SK-N-SH (cell line): ENCODE data around the gene EDN2. TPM values are rescaled to one million over a fixed set of nuclear protein-coding genes. Genes with fewer than 3 reads are reported as not detected.

ENCODE experiments used
- CTCF ChIA-PET: fragments of 300-600, 350-600 bp; formaldehyde crosslinking; extraction: SDS; loops from one replicate; lab custom pipeline; 2021; lab: Yijun Ruan, JAX
- POLR2A ChIA-PET: fragments of 350-600 bp; sonication (Branson Sonifier 250); formaldehyde crosslinking; extraction: SDS; loops from one replicate; lab custom pipeline; 2020; ENCODE audit warnings: antibody characterized with exemption, inconsistent platforms; lab: Yijun Ruan, JAX
- DNase-seq: peaks from one replicate; pipeline ENCODE4 v3.0.0; 2012
- H2AFZ ChIP-seq: fragments of 200-600 bp; sonication (generic); 2 replicates; pipeline ENCODE4 v1.8.1; 2016; ENCODE audit warnings: antibody characterized with exemption, mild to moderate bottlenecking, low read depth
- H3F3A ChIP-seq: fragments of 200-600 bp; sonication (generic); replicated peaks from 2 replicates; pipeline ENCODE3; 2016; ENCODE audit warnings: antibody characterized with exemption, mild to moderate bottlenecking; ENCODE audit not compliant: insufficient read depth
- H3K27ac ChIP-seq, 2 experiments: fragments of 200-500 bp in 1 of 2; fragments of 200-600 bp in 1 of 2; sonication (Bioruptor generic) in 1 of 2; sonication (generic), shearing (Covaris generic) in 1 of 2; 2 replicates each; pipeline versions ENCODE4 v1.5.1 to v1.6.1; 2014 to 2016; ENCODE audit warnings: low read depth in 2 of 2, inconsistent platforms in 1 of 2, low read length in 1 of 2, mild to moderate bottlenecking in 1 of 2, mixed read lengths in 1 of 2
- H3K27me3 ChIP-seq: fragments of 200-600 bp; sonication (generic), shearing (Covaris generic); 2 replicates; pipeline ENCODE4 v1.6.1; 2016; ENCODE audit warnings: mixed run types; ENCODE audit not compliant: insufficient read depth
- H3K36me3 ChIP-seq, 2 experiments: fragments of 200-500 bp in 1 of 2; fragments of 200-600 bp in 1 of 2; sonication (Bioruptor generic) in 1 of 2; sonication (generic) in 1 of 2; replicated peaks in 1 of 2; 2 replicates each; pipeline versions ENCODE3 to v1.5.1; 2014 to 2016; ENCODE audit warnings: low read length in 1 of 2, mild to moderate bottlenecking in 1 of 2; ENCODE audit not compliant: insufficient read depth in 2 of 2, control insufficient read depth in 1 of 2
- H3K4me1 ChIP-seq, 2 experiments: fragments of 200-500 bp in 1 of 2; fragments of 200-600 bp in 1 of 2; sonication (Bioruptor generic) in 1 of 2; sonication (generic), shearing (Covaris generic) in 1 of 2; 2 replicates each; pipeline versions ENCODE4 v1.5.1 to v1.6.1; 2014 to 2016; ENCODE audit warnings: low read depth in 1 of 2, low read length in 1 of 2, mixed run types in 1 of 2; ENCODE audit not compliant: insufficient read depth in 2 of 2, control insufficient read depth in 1 of 2
- H3K4me2 ChIP-seq: fragments of 200-600 bp; sonication (generic), shearing (Covaris generic); 2 replicates; pipeline ENCODE4 v1.6.1; 2017; ENCODE audit warnings: mixed run types
- H3K4me3 ChIP-seq, 2 experiments: fragments of 200-500 bp in 1 of 2; fragments of 200-600 bp in 1 of 2; sonication (Bioruptor generic) in 1 of 2; sonication (generic), shearing (Covaris generic) in 1 of 2; 2 replicates each; pipeline versions ENCODE4 v1.5.1 to v1.8.1; 2014 to 2016; ENCODE audit warnings: low read depth in 2 of 2, inconsistent platforms in 1 of 2, low read length in 1 of 2, mild to moderate bottlenecking in 1 of 2, mixed read lengths in 1 of 2, moderate library complexity in 1 of 2
- H3K79me2 ChIP-seq: fragments of 200-600 bp; sonication (generic); 2 replicates; pipeline ENCODE4 v1.8.1; 2017; ENCODE audit warnings: mild to moderate bottlenecking; ENCODE audit not compliant: insufficient read depth
- H3K9ac ChIP-seq: fragments of 200-600 bp; sonication (generic); 2 replicates; pipeline ENCODE4 v1.6.1; 2017; ENCODE audit warnings: mixed run types
- H3K9me2 ChIP-seq: fragments of 200-600 bp; sonication (generic); 2 replicates; pipeline ENCODE4 v1.6.1; 2017; ENCODE audit warnings: mixed run types
- H3K9me3 ChIP-seq: fragments of 200-600 bp; sonication (generic); 2 replicates; pipeline ENCODE4 v1.6.1; 2017; ENCODE audit warnings: mixed run types, mild to moderate bottlenecking, moderate library complexity
- H4K20me1 ChIP-seq: fragments of 200-600 bp; sonication (generic); 2 replicates; pipeline ENCODE4 v1.6.1; 2017; ENCODE audit warnings: mild to moderate bottlenecking, mixed run types; ENCODE audit not compliant: insufficient read depth
- CHD2 ChIP-seq: fragments of 150-350 bp; IDR thresholded peaks from 2 replicates; pipeline ENCODE4 v1.6.1; 2018; ENCODE audit warnings: low read length; ENCODE audit not compliant: partially characterized antibody
- EP300 ChIP-seq, 2 experiments: IDR thresholded peaks; 2 replicates each; pipeline versions ENCODE4 v1.4.0 to v1.6.1; 2012; ENCODE audit warnings: borderline replicate concordance in 1 of 2, low read depth in 1 of 2, low read length in 1 of 2
- FOSL2 ChIP-seq: IDR thresholded peaks from 2 replicates; pipeline ENCODE4 v1.4.0; 2012; ENCODE audit warnings: low read depth, mild to moderate bottlenecking, moderate library complexity, borderline replicate concordance
- FOXM1 ChIP-seq: IDR thresholded peaks from 2 replicates; pipeline ENCODE4 v1.4.0; 2012; ENCODE audit warnings: low read depth, mild to moderate bottlenecking
- GATA2 ChIP-seq: sonication (generic); formaldehyde crosslinking; IDR thresholded peaks from 2 replicates; pipeline ENCODE4 v1.5.0; 2020; ENCODE audit warnings: mild to moderate bottlenecking, missing genetic modification reagents
- MXI1 ChIP-seq: IDR thresholded peaks from 2 replicates; pipeline ENCODE4 v1.6.1; 2012; ENCODE audit warnings: mild to moderate bottlenecking, low read depth, low read length, improper control_type of control experiment
- NFIC ChIP-seq: IDR thresholded peaks from 2 replicates; pipeline ENCODE4 v1.4.0; 2012; ENCODE audit warnings: borderline replicate concordance
- RAD21 ChIP-seq: IDR thresholded peaks from 2 replicates; pipeline ENCODE4 v1.6.1; 2012; ENCODE audit warnings: mild to moderate bottlenecking, low read length
- RCOR1 ChIP-seq: fragments of 150-350 bp; IDR thresholded peaks from 2 replicates; pipeline ENCODE4 v1.6.1; 2017; ENCODE audit warnings: antibody characterized with exemption, low read length
- REST ChIP-seq: IDR thresholded peaks from 2 replicates; pipeline ENCODE4 v1.6.1; 2012; ENCODE audit warnings: mild to moderate bottlenecking, low read depth, low read length, moderate library complexity
- SMC3 ChIP-seq: IDR thresholded peaks from 2 replicates; pipeline ENCODE4 v1.6.1; 2012; ENCODE audit warnings: low read depth, low read length, improper control_type of control experiment
- WGBS: methylation state at CpG from one replicate; pipeline ENCODE4 v1.1.6; 2017; ENCODE audit warnings: low lambda C conversion rate; 5-methylcytosine and 5-hydroxymethylcytosine counted together
- polyA plus RNA-seq, 3 experiments: library from polyadenylated mRNA; depleted of rRNA; stranded (reverse); fragments of >200 nt; gene quantifications; 2 replicates each; pipeline ENCODE4 v1.2.3, GENCODE V29; 2012
- TF ChIP-seq, protein P1 (sequence below): fragments of 200-600 bp; sonication (generic); IDR thresholded peaks from 2 replicates; pipeline ENCODE4 v1.6.1; 2017; ENCODE audit warnings: antibody characterized with exemption, mild to moderate bottlenecking, moderate library complexity
- TF ChIP-seq, protein P2 (sequence below): IDR thresholded peaks from 2 replicates; pipeline ENCODE4 v1.4.0; 2012; ENCODE audit warnings: low read depth

Gene EDN2
- polyA plus RNA-seq, 1 of the 3 experiments (the other 2 are of a cell fraction), result 0.97 TPM

DNA sequence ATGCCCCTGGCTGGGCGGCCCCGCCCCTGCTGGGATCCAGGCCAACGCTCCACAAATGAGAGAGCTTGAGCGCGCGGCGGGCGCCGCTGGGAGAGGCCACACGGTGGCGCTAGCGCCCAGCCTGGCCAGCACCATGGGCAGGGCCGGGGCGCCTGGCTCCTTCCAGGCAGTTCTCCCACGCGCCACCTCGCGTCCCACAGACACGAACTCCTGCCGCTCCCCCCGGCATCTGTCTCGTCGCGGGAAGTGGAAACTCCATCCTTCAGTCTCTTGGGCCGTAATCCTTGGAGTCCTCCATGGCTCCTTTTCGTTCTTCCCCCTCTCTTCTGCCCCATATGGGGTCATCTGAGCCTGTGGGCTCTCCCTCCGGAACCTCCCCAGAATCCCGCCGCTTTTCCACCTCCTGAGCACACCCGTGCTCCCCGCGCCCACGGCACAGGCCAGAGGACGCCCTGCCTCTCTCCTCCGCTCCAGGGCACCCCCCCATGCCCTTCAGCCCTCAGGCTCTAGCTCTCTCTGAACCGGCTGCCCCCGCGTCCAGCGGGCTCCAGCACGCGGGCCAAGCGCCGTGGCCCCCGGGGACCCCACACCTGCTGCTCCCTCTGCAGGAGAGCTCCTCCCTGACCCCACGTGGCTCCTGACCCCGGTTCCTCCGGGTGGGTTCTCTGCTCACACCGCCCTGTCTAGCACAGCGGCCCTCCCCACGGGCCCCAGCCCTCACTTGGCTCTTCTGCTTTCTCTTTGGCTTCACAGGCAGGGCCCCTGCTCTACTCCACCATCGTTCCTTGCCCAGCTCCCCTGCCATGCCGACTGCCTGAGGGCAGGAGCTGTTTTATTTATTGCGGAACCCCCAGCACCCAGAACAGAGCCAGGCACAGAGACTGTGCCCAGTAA lies 31.9 kb upstream of the EDN2 start:
- H3K79me2 ChIP-seq, result no peaks in the 10 kb centered on the region
- CTCF ChIA-PET, result interaction anchor here (0.6 to 4.5 kb wide), 69 partner anchors 8 to 658 kb away, joined by 3 to 30 read pairs (median 4); partner anchors contain the start of genes EDN2 and HIVEP3
- no peaks in the 10 kb centered on the region for H3K9me3 ChIP-seq
- H4K20me1 ChIP-seq, result no peaks in the 10 kb centered on the region
- POLR2A ChIA-PET, result interaction anchor here (0.6 to 0.7 kb wide), 2 partner anchors 278 to 723 kb away, joined by 3 read pairs; no protein-coding TSS in a partner anchor
- peak overlapping the region; percentile 65; the same call in 1 of the 2 replicates for H3K4me2 ChIP-seq
- peak; percentile 97 for DNase-seq
- H3K27ac ChIP-seq, result no peak overlapping the region; a peak in 1 of 4 replicates
- WGBS, result 36% methylated on average over 37 of the region's 53 CpGs
- H3K27me3 ChIP-seq, result no peaks in the 10 kb centered on the region
- H3K4me1 ChIP-seq, result peaks cover 4 to 48% of the 10 kb centered on the region in 2 experiments; a peak in 3 of 4 replicates
- no peaks in the 10 kb centered on the region for H3F3A ChIP-seq
- H2AFZ ChIP-seq, result peak overlapping the region; percentile 74; the same call in 1 of the 2 replicates
- peak overlapping the region; percentile 21 to 44; a peak in 2 of 4 replicates for H3K4me3 ChIP-seq
- no peaks in the 10 kb centered on the region for H3K9me2 ChIP-seq
- H3K9ac ChIP-seq, result no peak overlapping the region
- TF ChIP-seq CHD2, result peak; percentile 14
- TF ChIP-seq GATA2 (CRISPR knock-in tag), result no peak
- no peak for TF ChIP-seq MXI1
- TF ChIP-seq NFIC, result peak; percentile 76
- TF ChIP-seq, protein P1, sequence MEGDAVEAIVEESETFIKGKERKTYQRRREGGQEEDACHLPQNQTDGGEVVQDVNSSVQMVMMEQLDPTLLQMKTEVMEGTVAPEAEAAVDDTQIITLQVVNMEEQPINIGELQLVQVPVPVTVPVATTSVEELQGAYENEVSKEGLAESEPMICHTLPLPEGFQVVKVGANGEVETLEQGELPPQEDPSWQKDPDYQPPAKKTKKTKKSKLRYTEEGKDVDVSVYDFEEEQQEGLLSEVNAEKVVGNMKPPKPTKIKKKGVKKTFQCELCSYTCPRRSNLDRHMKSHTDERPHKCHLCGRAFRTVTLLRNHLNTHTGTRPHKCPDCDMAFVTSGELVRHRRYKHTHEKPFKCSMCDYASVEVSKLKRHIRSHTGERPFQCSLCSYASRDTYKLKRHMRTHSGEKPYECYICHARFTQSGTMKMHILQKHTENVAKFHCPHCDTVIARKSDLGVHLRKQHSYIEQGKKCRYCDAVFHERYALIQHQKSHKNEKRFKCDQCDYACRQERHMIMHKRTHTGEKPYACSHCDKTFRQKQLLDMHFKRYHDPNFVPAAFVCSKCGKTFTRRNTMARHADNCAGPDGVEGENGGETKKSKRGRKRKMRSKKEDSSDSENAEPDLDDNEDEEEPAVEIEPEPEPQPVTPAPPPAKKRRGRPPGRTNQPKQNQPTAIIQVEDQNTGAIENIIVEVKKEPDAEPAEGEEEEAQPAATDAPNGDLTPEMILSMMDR, result peak; percentile 73
- TF ChIP-seq EP300 (IDR thresholded peaks at IDR 0.05; ENCODE audit: borderline replicate concordance in 1 of 2, low read depth in 1 of 2, low read length in 1 of 2), result peak in 1 of 2 experiments; percentile 9; a peak in 1 of 4 replicates
- TF ChIP-seq RCOR1, result 0 out of 2 replicates have a peak, but pooled peaks have one; percentile 37
- no peak for TF ChIP-seq FOXM1
- TF ChIP-seq FOSL2, result no peak
- TF ChIP-seq SMC3, result peak; percentile 75
- TF ChIP-seq, protein P2, sequence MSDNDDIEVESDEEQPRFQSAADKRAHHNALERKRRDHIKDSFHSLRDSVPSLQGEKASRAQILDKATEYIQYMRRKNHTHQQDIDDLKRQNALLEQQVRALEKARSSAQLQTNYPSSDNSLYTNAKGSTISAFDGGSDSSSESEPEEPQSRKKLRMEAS, result peak; percentile 24; the same call in 1 of the 2 replicates
- TF ChIP-seq REST, result peak; percentile 92
- TF ChIP-seq RAD21, result peak; percentile 76
- no peaks in the 10 kb centered on the region for H3K36me3 ChIP-seq
